Aorta (tissue), 5 donors: Measurements from ENCODE around the gene WDR70. TPM values are rescaled to one million over a fixed set of nuclear protein-coding genes. Genes with fewer than 3 reads are reported as not detected.
"Not testable (repeated sequence)": the region's sequence is repeated elsewhere in the genome, so short reads cannot be mapped to it uniquely, and the experiment has no call there.

Experiments
- ATAC-seq: fragments of 200-7000 bp; cut with Tn5 transposase; one replicate; pipeline ENCODE4 v1.9.1; 2022; ENCODE audit warnings: moderate library complexity; ENCODE audit not compliant: low FRiP score
- DNase-seq, 2 donors: peaks; one replicate each; pipeline ENCODE4 v3.0.0-alpha.2; 2020
- H3K27ac ChIP-seq, 2 donors: one replicate each; pipeline ENCODE4 v1.5.1; 2013; ENCODE audit warnings: low read length in 2 of 2, mild to moderate bottlenecking in 2 of 2, moderate library complexity in 2 of 2, control low read depth in 1 of 2, inconsistent platforms in 1 of 2, low read depth in 1 of 2
- H3K27me3 ChIP-seq, 2 donors: one replicate each; pipeline ENCODE4 v1.6.1; 2013; ENCODE audit warnings: control low read depth in 1 of 2, low read length in 1 of 2, mild to moderate bottlenecking in 1 of 2, moderate library complexity in 1 of 2; ENCODE audit not compliant: insufficient read depth in 2 of 2, control insufficient read depth in 1 of 2
- H3K36me3 ChIP-seq, 2 donors: one replicate each; pipeline ENCODE4 v1.6.1; 2013; ENCODE audit warnings: control low read depth in 1 of 2, low read length in 1 of 2, mild to moderate bottlenecking in 1 of 2; ENCODE audit not compliant: insufficient read depth in 2 of 2, control insufficient read depth in 1 of 2
- H3K4me1 ChIP-seq, 2 donors: one replicate each; pipeline ENCODE4 v1.6.1; 2013; ENCODE audit warnings: low read length in 2 of 2, control low read depth in 1 of 2, mild to moderate bottlenecking in 1 of 2, moderate library complexity in 1 of 2; ENCODE audit not compliant: insufficient read depth in 2 of 2, control insufficient read depth in 1 of 2
- H3K4me3 ChIP-seq, 2 donors: one replicate each; pipeline ENCODE4 v1.5.1; 2013; ENCODE audit warnings: low read length in 2 of 2, control low read depth in 1 of 2, mild to moderate bottlenecking in 1 of 2
- H3K9me3 ChIP-seq: one replicate; pipeline ENCODE4 v1.6.1; 2013; ENCODE audit warnings: mild to moderate bottlenecking, low read length; ENCODE audit not compliant: control insufficient read depth
- WGBS, 2 donors: extraction: QIAGEN DNeasy Blood & Tissue Kit; methylation state at CpG; one replicate each; pipeline ENCODE4 v1.1.7; 2013; 5-methylcytosine and 5-hydroxymethylcytosine counted together
- intact Hi-C, 2 donors: fragments of 100-400 bp; cut with DNase I; formaldehyde crosslinking; loops; one replicate each; pipeline versions ENCODE4 v1.14.2 to v1.15.0; 2022
- polyA plus RNA-seq, 2 donors: library from polyadenylated mRNA; stranded (reverse); fragments of 200-250 nt; gene quantifications; one replicate each; pipeline ENCODE4 v1.2.3, GENCODE V29; 2013
- total RNA-seq, 2 donors: library from RNA; stranded (reverse); fragmentation: NEBNext Ultra II Directional; extraction: Animal tissue kit (Norgen Biotek cat#: 25700); gene quantifications; one replicate each; pipeline ENCODE4 v1.2.1, GENCODE V29; 2021
- donor health status: healthy with polysubstance abuse.
- donor health status: Bipolar disorder and iron deficiency.
- donor health status: DM: no; HTN: no; CAD: no.
- donor health status: DM: no; HTN: no; CAD: no.
- donor health status: DM: yes; HTN: yes; CAD: no.

Gene WDR70
- total and polyA plus RNA-seq, 4 donors, result 12.3 to 41.3 (median 22.1) TPM

DNA sequence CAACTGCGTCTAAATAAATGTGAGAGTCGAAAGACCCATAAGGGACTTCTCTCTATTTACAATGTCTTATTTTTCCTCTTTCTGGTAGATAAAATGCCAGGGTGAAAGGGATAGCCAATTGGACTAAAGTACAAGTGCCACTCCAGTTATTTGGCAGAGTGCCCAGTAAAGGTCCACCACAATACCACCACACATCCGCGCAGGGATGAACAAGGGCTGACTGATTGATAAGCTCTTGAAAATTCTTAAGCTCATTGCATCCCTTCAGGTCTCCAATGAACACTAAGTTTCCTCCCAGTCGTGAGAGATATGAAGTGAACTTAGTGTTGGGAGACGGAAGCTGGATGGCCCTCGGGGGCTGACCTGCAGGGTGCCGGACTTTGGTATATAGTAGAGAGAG, 402.3 kb downstream of the WDR70 start:
- H3K27ac ChIP-seq, H3K4me3 ChIP-seq, H3K9me3 ChIP-seq, H3K27me3 ChIP-seq, DNase-seq, H3K36me3 ChIP-seq, ATAC-seq, intact Hi-C loops, H3K4me1 ChIP-seq: not testable (repeated sequence)
- 91 to 93% methylated on average over 8 of the region's 8 CpGs for WGBS, 2 donors

DNA sequence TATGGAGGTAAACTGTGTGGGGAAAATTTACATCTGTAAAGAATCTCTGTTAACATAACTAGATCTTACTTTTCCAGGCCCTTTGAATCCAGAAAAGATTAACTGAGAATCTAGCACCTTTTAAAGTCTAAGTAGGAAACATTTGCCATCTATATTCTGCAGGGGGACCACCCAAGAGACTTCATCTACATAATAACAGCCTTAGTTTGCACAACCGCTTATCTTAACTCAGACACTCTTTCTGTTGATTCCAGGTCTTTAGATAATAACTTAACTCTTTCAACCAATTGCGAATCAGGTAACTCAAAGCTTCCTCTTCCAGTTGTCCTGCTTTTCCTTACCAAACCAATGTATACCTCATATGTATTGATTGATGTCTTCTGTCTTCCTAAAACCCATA, 407.3 kb downstream of the WDR70 start:
- DNase-seq (no peak), ATAC-seq (no peak)
- no peaks in the 10 kb centered on the region for H3K4me1 ChIP-seq
- H3K36me3 ChIP-seq, result no peaks in the 10 kb centered on the region
- intact Hi-C loops, result no loop called here
- no peak overlapping the region for H3K27ac ChIP-seq
- H3K4me3 ChIP-seq, result no peak overlapping the region
- peaks cover 1% of the 10 kb centered on the region for H3K9me3 ChIP-seq
- no peaks in the 10 kb centered on the region for H3K27me3 ChIP-seq
- WGBS, 2 donors, result 82 to 89% methylated on average over 2 of the region's 2 CpGs

DNA sequence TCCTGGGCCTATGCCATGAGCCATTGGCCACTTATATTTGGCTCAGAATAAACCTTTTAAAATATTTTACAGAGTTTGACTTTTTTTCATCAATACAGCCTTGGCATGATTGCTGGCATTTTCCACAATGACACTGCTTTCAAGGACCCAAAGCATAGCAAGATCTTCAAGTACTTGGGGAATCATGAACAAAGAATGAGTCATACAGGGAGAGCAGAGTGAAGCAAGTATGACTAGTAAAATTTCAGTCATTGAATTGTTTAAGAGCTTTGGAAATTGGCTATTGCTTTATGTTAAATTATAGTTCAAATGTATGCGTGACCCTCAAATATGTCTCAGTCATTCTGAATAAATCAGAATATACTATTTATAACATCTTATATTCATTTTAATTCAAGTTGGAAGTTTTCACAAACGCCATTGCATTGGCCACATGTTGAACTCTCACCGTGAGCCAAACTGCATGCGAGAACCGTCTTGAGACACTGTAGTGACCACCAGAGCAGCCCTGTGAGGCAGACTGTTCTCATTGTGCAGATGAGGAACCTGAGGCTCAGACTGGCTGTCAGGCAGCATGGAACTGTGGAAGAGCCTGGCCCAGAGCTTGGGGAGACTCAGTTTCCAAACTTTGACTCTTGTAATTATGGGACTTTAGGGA, 407.9 kb downstream of the WDR70 start:
- no peak for ATAC-seq

DNA sequence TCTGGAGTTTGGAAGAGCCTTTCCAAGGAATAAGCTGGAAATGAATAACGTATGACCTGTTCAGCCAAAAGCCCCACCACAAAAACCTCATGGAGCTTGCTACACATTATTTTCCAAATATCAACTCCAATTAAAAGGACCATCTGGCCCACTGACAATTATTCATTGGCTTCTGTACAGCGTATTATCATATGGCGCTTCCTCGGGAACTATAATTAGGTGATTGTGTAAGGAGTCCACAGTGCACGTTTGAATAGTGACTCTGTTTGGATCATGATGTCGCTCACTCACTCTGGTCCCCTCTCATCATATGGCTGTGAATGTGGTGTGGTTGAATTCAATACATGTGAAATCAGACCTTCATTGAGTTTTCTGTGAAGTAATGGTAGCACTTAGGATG, 408.6 kb downstream of the WDR70 start:
- no peak for ATAC-seq
- intact Hi-C loops, result no loop called here
- H3K27ac ChIP-seq, result no peak overlapping the region
- WGBS, 2 donors, result 87 to 90% methylated on average over 6 of the region's 6 CpGs
- peaks cover 1% of the 10 kb centered on the region for H3K9me3 ChIP-seq
- H3K36me3 ChIP-seq, result no peaks in the 10 kb centered on the region
- no peak overlapping the region for H3K4me3 ChIP-seq
- DNase-seq, result no peak
- no peaks in the 10 kb centered on the region for H3K4me1 ChIP-seq
- H3K27me3 ChIP-seq, result no peaks in the 10 kb centered on the region

More for the DNA sequence above, 407.9 kb downstream of the WDR70 start:
- no peak overlapping the region for H3K27ac ChIP-seq
- H3K9me3 ChIP-seq, result peaks cover 1% of the 10 kb centered on the region
- no peaks in the 10 kb centered on the region for H3K27me3 ChIP-seq
- 89 to 91% methylated on average over 5 of the region's 5 CpGs for WGBS, 2 donors
- intact Hi-C loops, result no loop called here
- no peaks in the 10 kb centered on the region for H3K36me3 ChIP-seq
- H3K4me1 ChIP-seq, result no peaks in the 10 kb centered on the region
- DNase-seq, result no peak
- H3K4me3 ChIP-seq, result no peak overlapping the region

DNA sequence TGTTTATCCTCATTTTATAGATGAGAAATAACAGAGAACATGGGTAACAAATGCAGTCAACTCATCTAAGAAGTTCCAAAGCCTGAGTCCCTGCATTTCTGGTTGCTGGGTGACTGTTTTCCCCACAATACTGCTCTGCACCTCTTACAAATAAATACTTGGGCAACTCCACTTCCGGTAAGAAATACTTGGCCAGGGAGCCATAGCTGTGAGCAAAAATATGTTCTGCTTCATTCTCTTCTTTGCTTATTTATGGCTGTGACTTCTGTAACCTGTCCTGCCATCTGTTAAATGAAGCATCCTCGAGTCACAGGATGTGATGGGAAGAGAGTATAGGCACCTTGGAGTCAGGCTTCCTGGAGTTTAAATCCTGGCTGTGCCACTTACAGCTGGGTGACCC, 410.9 kb downstream of the WDR70 start:
- Histone ChIP-seq H3K4me3 (no peak overlapping the region), H3K9me3 (peaks cover 4% of the 10 kb centered on the region), H3K27me3 (no peaks in the 10 kb centered on the region), H3K4me1 (no peaks in the 10 kb centered on the region), H3K36me3 (no peaks in the 10 kb centered on the region), H3K27ac (no peak overlapping the region)
- intact Hi-C loops, result no loop called here
- DNase-seq (no peak), ATAC-seq (no peak)
- WGBS, 2 donors, result 51 to 59% methylated on average over 2 of the region's 2 CpGs

DNA sequence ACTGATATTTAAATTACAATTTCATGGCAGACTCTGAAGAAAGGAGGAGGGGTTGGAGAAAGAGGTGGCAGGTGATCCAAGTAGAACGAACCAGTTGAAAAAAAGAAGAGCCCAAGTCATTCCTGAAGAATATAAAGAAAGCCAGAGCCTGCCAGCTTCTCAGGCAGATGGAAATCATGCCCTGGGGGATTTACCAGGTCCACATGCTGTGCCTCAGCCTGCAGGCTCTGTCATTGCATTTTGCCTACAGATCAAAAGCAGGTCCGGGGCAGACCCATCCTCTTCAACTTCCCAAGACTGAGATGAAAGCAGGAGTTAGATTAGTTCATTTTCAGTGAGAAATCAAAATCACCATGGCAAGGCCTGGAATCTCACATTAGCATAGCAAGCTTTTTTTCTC, 412.2 kb downstream of the WDR70 start:
- Histone ChIP-seq H3K27me3 (no peaks in the 10 kb centered on the region), H3K4me3 (no peak overlapping the region), H3K9me3 (peaks cover 8% of the 10 kb centered on the region), H3K4me1 (no peaks in the 10 kb centered on the region), H3K27ac (no peak overlapping the region), H3K36me3 (no peaks in the 10 kb centered on the region)
- ATAC-seq (no peak), DNase-seq (no peak)
- intact Hi-C loops, result no loop called here
- 59 to 69% methylated on average over 2 of the region's 2 CpGs for WGBS, 2 donors

DNA sequence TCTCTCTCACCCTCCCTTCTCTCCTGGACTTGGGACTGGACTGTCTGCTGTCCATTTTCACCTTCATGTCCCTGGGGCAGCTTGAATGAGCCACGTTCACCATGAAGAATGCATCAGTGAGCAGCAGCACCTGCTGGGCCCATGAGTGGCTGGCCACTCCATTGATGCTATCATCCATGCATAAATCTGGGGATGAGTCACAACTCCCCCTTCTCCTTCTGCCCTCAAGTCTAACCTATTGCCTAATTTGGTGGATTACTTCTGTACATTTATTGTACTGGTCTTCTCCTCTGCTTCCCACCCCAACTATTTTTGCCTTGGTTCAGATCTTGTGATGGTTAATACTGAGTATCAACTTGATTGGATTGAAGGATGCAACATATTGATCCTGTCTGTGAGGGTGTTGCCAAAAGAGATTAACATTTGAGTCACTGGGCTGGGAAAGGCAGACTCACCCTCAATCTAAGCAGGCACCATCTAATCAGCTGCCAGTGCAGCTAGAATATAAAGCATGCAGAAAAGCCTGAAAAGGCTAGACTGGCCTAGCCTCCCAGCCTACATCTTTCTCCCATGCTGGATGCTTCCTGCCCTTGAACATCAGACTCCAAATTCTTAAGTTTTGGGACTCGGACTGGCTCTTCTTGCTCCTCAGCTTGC, 414.0 kb downstream of the WDR70 start:
- WGBS, 2 donors, result 67 to 84% methylated on average over 2 of the region's 2 CpGs
- ATAC-seq, result no peak

DNA sequence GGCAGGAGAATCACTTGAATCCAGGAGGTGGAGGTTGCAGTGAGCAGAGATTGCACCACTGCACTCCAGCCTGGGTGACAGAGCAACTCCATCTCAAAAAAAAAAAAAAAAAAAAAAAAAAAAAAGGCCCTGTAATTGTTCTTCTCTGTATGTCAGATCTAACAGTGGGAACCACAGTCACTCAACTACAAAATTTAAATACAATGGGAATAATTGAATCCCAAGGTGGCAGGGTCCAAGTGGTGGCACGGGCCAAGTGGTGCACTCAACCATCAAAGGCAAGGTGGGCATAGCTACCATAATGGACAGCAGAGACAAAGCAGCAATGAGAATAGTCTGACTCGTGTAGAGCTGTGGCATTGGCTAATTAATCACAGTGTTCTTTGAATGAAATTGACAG, 416.2 kb downstream of the WDR70 start:
- 68 to 70% methylated on average over 2 of the region's 2 CpGs for WGBS, 2 donors
- H3K27me3 ChIP-seq, H3K4me3 ChIP-seq, H3K4me1 ChIP-seq, ATAC-seq, H3K36me3 ChIP-seq, H3K27ac ChIP-seq, DNase-seq, intact Hi-C loops: not testable (repeated sequence)
- peaks cover 11% of the 10 kb centered on the region for H3K9me3 ChIP-seq

More for the DNA sequence above, 414.0 kb downstream of the WDR70 start:
- Histone ChIP-seq H3K27ac (no peak overlapping the region), H3K9me3 (peaks cover 11% of the 10 kb centered on the region), H3K4me3 (no peak overlapping the region), H3K27me3 (no peaks in the 10 kb centered on the region), H3K36me3 (no peaks in the 10 kb centered on the region), H3K4me1 (no peaks in the 10 kb centered on the region)
- DNase-seq, result no peak
- intact Hi-C loops, result no loop called here

DNA sequence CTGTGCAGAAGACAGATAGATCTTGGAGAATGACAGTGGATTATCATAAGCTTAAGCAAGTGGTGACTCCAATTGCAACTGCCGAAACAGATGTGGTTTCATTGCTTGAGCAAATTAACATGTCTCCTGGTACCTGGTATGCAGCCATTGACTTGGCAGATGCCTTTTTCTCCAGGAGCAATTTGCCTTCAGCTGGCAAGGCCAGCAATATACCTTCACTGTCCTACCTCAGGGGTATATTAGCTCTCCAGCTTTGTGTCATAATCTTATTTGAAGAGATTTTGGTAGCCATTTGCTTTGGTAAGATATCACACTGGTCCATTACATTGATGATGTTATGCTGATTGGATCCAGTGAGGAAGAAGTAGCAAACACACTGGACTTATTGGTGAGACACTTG, 417.3 kb downstream of the WDR70 start:
- H3K4me3 ChIP-seq, H3K27me3 ChIP-seq, intact Hi-C loops, ATAC-seq, H3K4me1 ChIP-seq, H3K36me3 ChIP-seq, DNase-seq, H3K9me3 ChIP-seq, H3K27ac ChIP-seq: not testable (repeated sequence)
- 95 to 97% methylated on average over 1 of the region's 1 CpG for WGBS, 2 donors
